ENCODE data around the gene RDX.

- TF ChIP-seq POLR2A (IDR thresholded peaks at IDR 0.05; ENCODE audit: low read length) (no peak), RFX5 (IDR thresholded peaks at IDR 0.05) (no peak), JUNB (IDR thresholded peaks at IDR 0.05) (no peak), RAD21 (conservative IDR thresholded peaks at IDR 0.05 in 1 of 2, IDR thresholded peaks at IDR 0.05 in 1 of 2) (no peak), CHD2 (IDR thresholded peaks at IDR 0.05; ENCODE audit: low read length, partially characterized antibody) (no peak), MAZ (IDR thresholded peaks at IDR 0.05; ENCODE audit: borderline replicate concordance, low read depth, low read length) (no peak), MAX (IDR thresholded peaks at IDR 0.05) (no peak)
- TF ChIP-seq, protein P1, sequence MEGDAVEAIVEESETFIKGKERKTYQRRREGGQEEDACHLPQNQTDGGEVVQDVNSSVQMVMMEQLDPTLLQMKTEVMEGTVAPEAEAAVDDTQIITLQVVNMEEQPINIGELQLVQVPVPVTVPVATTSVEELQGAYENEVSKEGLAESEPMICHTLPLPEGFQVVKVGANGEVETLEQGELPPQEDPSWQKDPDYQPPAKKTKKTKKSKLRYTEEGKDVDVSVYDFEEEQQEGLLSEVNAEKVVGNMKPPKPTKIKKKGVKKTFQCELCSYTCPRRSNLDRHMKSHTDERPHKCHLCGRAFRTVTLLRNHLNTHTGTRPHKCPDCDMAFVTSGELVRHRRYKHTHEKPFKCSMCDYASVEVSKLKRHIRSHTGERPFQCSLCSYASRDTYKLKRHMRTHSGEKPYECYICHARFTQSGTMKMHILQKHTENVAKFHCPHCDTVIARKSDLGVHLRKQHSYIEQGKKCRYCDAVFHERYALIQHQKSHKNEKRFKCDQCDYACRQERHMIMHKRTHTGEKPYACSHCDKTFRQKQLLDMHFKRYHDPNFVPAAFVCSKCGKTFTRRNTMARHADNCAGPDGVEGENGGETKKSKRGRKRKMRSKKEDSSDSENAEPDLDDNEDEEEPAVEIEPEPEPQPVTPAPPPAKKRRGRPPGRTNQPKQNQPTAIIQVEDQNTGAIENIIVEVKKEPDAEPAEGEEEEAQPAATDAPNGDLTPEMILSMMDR (IDR thresholded peaks at IDR 0.05): no peak
- TF ChIP-seq, protein P2, sequence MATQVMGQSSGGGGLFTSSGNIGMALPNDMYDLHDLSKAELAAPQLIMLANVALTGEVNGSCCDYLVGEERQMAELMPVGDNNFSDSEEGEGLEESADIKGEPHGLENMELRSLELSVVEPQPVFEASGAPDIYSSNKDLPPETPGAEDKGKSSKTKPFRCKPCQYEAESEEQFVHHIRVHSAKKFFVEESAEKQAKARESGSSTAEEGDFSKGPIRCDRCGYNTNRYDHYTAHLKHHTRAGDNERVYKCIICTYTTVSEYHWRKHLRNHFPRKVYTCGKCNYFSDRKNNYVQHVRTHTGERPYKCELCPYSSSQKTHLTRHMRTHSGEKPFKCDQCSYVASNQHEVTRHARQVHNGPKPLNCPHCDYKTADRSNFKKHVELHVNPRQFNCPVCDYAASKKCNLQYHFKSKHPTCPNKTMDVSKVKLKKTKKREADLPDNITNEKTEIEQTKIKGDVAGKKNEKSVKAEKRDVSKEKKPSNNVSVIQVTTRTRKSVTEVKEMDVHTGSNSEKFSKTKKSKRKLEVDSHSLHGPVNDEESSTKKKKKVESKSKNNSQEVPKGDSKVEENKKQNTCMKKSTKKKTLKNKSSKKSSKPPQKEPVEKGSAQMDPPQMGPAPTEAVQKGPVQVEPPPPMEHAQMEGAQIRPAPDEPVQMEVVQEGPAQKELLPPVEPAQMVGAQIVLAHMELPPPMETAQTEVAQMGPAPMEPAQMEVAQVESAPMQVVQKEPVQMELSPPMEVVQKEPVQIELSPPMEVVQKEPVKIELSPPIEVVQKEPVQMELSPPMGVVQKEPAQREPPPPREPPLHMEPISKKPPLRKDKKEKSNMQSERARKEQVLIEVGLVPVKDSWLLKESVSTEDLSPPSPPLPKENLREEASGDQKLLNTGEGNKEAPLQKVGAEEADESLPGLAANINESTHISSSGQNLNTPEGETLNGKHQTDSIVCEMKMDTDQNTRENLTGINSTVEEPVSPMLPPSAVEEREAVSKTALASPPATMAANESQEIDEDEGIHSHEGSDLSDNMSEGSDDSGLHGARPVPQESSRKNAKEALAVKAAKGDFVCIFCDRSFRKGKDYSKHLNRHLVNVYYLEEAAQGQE (IDR thresholded peaks at IDR 0.05): no peak
These were observed 18.1 kb upstream of the RDX start for GRCh38 chr11:110314366-110315095.

All from A549 (cell line).